Cardiac fibroblast (primary cell): ENCODE measurements around the gene HSBP1L1.

ENCODE experiments used
- DNase-seq, 2 donors: peaks; one replicate each; pipeline versions ENCODE4 v3.0.0 to v3.0.0-alpha.2; 2010; ENCODE audit warnings: low read depth in 2 of 2
- H3K4me3 ChIP-seq, 2 donors: replicated peaks in 1 of 2; 1 replicate in 1 of 2; 2 replicates in 1 of 2; pipeline ENCODE4 v1.5.1; 2011; ENCODE audit warnings: low read depth in 2 of 2, low read length in 2 of 2, mild to moderate bottlenecking in 2 of 2, moderate library complexity in 1 of 2
- TF ChIP-seq, protein P1 (sequence below): IDR thresholded peaks from one replicate; pipeline ENCODE4 v1.5.1; 2011; ENCODE audit warnings: low read depth, mild to moderate bottlenecking, low read length, inconsistent platforms

The HSBP1L1 gene

DNA sequence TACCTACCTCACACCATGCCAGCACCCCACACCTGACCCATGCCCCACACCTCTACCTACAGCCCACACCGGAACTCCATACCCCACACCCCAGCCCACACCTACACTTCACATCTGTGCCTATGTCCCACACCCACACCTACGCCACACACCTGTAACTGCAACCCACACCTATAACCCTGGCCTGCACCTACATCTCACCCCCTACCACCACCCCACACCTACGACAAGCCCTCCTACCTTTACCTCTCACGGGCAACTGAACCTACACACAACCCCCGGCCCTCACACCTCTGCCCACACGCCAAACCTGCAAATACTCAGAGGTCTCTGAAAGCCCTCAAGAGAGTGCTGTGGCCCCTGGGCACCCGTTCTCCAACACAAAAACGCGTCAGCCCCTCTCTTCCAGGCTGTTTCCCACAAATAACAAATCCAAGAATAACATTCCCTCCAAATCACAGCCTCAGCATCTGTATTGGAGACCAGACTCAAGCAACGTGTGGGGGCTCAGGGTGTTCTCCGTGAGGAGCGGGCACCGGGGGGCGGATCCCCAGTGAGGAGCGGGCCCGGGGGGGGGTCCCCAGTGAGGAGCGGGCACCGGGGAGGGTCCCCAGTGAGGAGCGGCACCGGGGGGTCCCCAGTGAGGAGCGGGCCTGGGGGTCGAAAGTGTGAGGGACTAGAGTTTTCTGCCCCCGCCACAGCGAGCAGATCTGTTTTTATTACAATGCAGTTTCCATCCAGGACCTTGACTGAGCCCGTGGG is 46.4 kb upstream of the HSBP1L1 start:
- H3K4me3 ChIP-seq: no peak overlapping the region
- TF ChIP-seq, protein P1, sequence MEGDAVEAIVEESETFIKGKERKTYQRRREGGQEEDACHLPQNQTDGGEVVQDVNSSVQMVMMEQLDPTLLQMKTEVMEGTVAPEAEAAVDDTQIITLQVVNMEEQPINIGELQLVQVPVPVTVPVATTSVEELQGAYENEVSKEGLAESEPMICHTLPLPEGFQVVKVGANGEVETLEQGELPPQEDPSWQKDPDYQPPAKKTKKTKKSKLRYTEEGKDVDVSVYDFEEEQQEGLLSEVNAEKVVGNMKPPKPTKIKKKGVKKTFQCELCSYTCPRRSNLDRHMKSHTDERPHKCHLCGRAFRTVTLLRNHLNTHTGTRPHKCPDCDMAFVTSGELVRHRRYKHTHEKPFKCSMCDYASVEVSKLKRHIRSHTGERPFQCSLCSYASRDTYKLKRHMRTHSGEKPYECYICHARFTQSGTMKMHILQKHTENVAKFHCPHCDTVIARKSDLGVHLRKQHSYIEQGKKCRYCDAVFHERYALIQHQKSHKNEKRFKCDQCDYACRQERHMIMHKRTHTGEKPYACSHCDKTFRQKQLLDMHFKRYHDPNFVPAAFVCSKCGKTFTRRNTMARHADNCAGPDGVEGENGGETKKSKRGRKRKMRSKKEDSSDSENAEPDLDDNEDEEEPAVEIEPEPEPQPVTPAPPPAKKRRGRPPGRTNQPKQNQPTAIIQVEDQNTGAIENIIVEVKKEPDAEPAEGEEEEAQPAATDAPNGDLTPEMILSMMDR: no peak

DNA sequence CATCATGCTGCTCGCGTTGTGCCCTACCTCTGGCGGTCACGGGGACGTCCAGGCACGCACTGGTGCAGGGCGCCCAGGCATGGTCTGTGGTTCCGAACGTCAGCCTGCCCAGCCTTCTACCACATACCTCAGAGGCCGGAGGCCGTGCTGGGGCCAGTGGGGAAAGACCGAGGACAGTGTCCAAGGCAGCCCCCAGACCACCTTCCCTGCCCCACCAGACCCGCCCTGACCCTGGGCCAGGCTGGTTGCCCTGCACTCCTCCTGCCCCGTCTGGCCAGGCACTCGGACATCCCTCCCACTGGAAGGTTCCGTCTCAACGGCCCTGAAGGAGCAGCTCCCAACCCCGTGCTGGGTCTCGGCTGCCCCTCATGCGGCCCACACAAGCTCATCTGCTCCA is 45.8 kb upstream of the HSBP1L1 start:
- TF ChIP-seq, protein P1: no peak
- no peak overlapping the region for H3K4me3 ChIP-seq
- no peak for DNase-seq

More for the DNA sequence above, 46.4 kb upstream of the HSBP1L1 start:
- no peak for DNase-seq

DNA sequence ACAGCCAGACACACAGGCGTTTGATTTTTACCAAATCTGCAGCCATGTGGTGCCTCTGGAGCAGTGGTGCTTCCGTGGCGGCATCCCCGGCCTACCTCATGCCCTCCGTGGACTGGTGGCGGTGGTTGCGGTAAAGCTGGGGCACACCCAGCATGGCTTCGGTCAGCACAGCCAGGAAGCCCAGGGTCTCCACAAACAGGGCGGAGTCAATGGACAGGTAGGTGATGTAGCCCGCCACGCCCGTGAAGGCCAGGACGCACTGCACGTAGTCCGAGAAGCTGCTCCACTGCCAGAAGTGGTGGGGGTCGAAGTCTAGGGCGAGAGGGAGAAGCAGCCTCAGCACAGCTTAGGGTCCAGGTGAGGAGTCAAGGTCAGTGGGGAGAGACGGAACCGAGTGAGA is 45.4 kb upstream of the HSBP1L1 start:
- TF ChIP-seq, protein P1: no peak
- no peak overlapping the region for H3K4me3 ChIP-seq
- no peak for DNase-seq

DNA sequence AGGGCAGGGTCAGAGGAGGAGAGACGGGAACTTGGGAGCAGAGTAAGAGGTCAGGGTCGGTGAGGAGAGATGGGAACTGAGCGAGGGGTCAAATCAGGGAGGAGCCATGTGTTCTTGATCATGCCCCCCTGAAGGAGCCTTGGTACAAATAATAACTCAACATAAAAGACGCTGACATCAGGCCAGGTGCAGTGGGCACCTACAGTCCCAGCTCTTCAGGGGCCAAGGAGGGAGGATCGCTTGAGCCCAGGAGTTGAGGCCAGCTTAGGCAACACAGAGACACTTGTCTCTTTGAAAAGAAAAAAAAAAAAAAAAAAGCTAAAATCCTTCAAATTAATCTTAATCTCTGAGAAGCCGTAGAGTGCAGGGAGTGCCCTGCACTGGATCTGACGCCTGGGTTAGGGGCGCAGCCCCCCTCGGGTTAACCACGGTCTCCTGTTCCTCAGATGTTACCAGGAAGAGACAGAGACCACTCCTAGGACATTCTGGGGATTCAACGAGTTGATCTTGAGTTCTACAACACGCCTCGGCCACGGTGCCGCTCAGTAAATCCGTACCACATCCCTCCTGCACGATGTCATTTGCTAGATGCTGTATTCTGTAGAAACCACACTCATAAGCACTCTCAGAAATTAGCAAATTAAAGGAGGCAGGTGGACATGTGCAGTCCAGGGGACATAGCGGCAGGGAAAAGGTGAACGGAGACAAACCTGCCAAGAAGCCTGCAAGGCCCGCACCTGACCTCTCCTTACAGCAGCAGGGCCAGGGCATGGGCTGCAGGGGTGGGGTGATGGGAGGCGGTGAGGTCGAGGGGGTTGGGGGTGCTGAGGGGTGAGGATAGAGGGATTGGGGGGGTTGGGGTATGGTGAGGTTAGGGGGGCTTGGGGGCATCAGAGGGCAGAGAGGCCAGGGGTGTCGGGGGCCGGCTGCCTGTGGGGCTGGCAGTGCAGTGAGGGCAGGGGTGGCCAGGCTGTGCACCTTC is 42.2 kb upstream of the HSBP1L1 start:
- no peak overlapping the region for H3K4me3 ChIP-seq
- no peak for DNase-seq
- TF ChIP-seq, protein P1: no peak

DNA sequence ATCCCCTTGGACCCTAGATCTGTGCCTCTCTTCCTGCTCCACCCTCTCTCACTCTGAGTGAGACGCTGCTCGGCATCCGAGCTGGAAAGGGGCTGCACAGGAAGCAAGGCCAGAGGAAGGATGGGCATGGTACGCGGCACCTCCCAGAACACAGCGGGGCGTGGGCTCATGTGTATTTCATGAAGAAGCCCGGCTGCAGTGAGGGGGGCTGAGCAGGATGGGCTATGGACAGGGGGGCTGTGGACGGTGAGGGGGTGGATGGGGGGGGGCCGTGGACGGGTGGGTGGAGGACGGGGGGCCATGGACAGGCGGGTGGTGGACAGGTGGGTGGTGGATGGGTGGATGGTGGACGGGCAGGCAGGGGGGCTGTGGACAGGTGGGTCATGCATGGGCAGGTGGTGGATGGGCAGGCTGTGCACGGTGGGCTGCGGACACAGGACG is 41.5 kb upstream of the HSBP1L1 start:
- TF ChIP-seq, protein P1: no peak
- DNase-seq: no peak
- H3K4me3 ChIP-seq: no peak overlapping the region

DNA sequence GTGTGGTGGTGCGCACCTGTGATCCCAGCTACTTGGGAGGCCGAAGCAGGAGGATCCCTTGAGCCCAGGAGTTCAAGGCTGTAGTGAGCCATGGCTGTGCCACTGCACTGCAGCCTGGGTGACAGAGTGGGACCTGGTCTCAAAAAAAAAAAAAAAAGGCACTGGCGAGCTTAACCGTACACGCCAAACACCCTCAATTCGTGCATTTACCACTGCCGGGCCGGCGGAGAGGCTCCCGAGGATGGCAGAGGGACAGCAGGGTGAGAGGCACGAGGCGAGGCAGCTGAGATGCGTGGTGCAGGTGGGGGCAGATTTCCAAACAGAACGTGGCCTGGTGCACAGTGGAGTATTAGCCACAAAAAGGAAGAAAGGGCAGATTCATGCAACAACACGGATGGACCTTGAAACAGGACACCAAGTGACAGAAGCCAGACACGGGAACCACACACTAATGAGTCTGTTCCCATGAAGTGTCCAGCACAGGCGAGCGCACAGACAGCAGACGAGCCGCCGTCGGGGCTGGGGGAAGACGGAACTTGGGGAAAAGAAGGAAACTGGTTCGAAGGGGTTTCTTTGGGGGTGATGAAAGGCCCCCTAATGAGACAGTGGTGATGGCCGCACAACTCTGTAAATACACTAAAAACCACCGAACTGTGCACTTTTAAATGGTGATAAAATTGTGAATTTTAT is 40.4 kb upstream of the HSBP1L1 start:
- DNase-seq: no peak
- no peak overlapping the region for H3K4me3 ChIP-seq
- TF ChIP-seq, protein P1: no peak
